Stimulated activated CD8-positive, alpha-beta memory T cell treated with anti-CD3 and anti-CD28 coated beads, Interleukin-12 subunit alpha, Interleukin-12 subunit beta, amount 100 ng/mL, for 4 hours (primary cell): ENCODE measurements around the gene ATRIP.
"Not testable (repeated sequence)": the region's sequence is repeated elsewhere in the genome, so short reads cannot be mapped to it uniquely, and the experiment has no call there.

Experiments
- DNase-seq: peaks from one replicate; pipeline ENCODE4 v3.0.0-alpha.2; 2020; ENCODE audit warnings: low read depth

The ATRIP gene

GRCh38 chr3:48446425-48447193, at the start of gene ATRIP:
Gene ATRIP, plus strand, starts transcription at chr3:48446737. Its CDS starts 109 bp downstream, at chr3:48446846.
- DNase-seq, result peak; percentile 81

- DNase-seq, result no peak
Observed at GRCh38 chr3:48397767-48398681, 48.5 kb upstream of the ATRIP start.

DNA sequence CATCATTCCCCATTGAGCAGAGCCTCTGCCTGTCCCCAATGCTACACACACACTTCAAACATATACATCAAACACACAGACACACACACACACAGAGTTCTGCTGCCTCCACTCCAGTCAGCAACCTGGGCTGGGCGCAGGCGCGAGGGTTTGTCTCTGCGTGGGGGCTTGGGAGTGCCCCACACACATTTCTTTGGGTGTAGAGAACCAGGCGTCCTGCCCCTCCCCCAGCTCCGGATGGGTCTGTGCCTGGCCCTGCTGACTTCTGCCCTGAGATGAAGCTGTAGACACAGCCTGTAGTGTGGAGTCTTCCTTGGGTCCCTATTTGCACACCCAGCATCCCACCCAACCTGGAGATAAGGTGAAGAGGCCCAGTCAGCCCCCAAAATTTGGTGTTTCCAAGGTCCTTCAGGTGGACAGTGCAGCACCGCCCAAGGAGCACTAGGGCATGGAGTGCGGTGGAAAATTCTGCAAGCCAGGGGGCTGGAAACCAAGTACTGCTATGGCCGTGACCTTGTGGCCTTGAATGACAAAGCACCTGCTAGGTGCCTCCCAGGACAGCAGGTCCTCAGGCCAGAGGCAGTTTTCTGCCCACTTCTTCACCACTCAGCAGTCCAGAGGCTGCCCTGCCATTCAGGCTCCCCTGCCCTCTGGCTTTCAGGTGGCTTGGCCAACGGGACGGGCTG, 47.7 kb upstream of the ATRIP start:
- DNase-seq, result no peak

DNA sequence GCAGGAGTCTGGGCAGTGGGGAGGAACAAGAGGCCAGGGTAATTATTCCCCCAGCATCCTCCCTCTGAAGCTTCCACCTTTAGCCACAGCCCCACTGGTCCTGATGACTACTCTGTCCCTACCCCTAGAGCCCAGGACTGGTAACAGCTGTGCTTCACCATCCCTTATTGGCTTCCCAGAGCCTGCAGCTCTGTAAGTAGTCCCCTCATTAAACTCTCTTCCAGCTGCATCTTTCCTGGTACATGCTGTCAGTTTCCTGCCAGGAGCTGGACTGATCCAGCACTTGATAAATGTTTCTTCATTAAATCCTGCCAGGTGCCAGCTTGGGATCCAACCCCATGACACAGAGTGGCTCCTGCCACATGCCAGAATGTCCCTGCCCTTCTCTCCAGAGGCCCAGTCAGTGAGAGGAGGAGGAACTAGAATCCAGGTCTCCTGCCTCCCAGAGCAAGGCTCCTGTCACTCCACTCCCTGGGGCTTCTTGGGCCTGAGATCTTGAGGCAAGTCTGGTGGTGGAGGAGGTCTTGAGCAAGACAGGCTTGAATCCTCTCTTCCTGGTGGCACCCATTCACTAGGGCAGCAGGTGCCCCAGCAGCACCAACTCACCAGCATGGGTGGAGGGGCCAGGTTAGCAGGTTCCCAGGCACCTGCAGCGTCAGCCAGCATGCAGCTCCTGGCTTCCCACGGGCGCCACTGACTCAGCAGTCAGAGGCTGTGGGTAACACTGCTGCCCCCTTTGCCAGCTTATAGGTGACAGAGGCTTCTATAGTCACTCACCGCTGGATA, 47.0 kb upstream of the ATRIP start:
- DNase-seq, result no peak

DNA sequence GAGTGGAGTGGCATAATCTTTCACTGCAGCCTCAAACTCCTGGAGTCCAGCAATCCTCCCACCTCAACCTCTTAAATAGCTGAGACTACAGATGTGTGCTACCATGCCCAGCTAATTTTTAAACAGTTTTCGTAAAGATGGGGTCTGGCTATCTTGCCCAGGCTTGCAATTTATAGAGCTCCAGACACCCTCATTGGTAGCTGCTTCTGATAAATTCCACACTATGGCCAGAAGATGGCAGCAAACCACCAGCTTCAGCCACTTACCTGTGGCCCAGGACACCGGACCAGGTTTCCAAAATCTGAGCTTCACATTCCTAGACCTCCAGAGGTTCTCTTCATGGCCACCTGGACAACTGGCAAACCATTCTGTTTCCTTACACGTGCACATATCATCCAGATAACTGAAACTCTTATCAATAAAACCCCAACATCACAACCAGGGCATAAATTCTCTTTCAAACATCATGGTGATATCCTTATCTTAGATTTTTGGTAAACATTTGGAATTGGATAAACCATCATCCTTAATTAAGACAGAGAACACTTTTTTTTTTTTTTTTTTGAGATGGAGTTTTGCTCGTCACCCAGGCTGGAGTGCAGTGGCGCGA, 45.6 kb upstream of the ATRIP start:
- peak; percentile 15 for DNase-seq

DNA sequence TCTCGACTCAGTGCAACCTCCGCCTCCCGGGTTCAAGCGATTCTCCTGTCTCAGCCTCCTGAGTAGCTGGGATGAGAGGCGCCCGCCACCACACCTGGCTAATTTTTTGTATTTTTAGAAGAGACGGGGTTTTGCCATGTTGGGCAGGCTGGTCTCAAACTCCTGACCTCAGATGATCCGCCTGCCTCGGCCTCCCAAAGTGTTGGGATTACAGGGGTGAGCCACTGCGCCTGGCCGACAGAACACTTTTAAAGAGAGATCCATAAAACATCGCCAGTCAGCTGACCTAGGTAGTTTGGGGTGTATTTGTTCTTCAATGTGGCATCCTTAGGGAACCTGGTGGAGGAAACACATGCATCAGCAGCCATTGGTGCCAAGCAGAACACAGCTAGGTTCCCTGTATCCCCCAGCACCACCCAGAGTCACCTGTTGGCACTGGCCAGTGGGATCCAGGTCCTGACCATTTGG, 45.1 kb upstream of the ATRIP start:
- not testable (repeated sequence) for DNase-seq

- DNase-seq, result no peak
Observed at GRCh38 chr3:48402281-48402732, 44.2 kb upstream of the ATRIP start.

DNA sequence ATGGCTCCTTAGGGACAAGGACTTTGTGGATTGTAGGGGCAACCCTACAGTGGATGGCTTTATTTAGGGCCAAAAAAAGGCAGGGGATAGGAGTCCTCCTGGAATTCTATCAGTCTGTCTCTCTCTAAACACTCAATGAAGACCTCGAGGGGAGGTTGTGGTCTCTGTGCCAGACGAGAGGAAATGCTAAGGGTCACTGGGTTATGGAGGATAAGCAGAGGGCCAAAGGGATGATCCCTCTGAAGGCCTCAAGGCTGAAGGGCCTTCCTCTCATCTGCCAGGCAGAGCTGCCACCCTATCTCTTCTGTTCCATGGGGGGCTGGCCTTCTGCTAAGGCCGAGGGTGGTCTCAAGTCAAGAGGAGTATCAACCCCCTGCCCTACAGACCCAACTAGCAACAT, 43.6 kb upstream of the ATRIP start:
- DNase-seq, result no peak

GRCh38 chr3:48403533-48404439, 42.8 kb upstream of the ATRIP start:
- no peak for DNase-seq

DNA sequence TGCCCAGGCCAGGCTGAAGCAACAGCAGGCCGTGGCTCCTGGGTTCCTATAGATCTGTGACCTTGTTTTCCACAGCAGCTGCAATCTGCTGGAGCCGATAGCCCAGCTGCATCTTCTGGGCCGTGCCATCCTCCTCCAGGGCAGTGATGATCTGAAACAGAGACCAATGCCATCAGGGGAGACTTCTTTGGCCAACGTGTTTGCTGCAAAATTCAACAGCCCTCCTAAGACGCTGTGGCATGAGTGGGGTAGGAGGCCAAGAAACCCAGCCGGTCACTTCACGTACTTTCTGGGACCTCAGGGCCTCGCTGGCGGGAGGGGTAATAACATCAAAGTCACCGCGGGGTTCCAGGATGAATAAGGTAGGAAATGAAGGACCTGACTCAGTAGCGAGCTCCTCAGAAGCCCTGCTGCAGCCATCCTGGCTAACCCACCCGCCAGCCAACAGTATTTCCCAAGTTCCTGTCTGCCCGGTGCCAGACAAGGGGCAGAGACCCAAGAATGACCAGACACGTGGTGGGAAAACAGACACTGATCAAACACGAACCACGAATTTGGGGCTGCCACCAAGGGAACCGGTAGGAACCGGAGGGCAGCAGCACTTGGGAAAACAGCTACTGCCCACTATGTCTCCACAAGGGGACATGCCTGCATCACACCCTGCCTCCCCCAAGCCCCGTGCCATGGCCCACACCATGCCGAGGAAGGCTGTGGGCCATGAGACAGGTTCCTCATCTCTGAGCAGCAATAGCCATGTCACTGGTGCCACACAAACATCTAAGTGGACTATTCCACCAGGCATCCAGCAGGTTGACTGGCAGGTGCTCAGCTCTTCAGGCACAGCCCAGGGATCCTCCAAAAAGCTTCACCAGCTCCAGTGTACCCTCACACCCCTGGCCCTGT, 41.8 kb upstream of the ATRIP start:
- no peak for DNase-seq

- no peak for DNase-seq
Observed at GRCh38 chr3:48405343-48405881, 41.1 kb upstream of the ATRIP start.

DNA sequence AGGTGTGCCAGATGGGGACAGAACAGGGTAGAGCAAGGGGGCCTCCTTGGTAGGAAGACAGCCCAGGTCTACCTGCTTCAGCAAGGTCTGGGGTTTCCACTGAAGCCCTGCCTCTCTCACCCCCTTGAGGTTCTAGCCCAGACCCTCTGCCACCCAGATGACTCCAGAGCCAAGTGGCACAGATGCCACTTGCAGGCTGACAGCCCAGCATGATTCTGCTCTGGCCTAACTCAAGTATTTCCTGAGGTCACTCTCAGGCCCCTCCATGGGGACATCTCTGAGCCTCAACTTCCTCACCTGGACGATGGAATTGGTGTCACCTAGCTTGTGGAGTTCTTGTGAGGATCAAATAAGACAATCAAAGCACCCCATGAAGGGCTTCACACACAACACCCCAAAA, 40.6 kb upstream of the ATRIP start:
- DNase-seq, result no peak

GRCh38 chr3:48406443-48407431, 39.8 kb upstream of the ATRIP start:
- DNase-seq, result no peak

GRCh38 chr3:48407542-48408099, 38.9 kb upstream of the ATRIP start:
- DNase-seq, result no peak

- DNase-seq, result no peak
Observed at GRCh38 chr3:48408823-48409281, 37.7 kb upstream of the ATRIP start.

DNA sequence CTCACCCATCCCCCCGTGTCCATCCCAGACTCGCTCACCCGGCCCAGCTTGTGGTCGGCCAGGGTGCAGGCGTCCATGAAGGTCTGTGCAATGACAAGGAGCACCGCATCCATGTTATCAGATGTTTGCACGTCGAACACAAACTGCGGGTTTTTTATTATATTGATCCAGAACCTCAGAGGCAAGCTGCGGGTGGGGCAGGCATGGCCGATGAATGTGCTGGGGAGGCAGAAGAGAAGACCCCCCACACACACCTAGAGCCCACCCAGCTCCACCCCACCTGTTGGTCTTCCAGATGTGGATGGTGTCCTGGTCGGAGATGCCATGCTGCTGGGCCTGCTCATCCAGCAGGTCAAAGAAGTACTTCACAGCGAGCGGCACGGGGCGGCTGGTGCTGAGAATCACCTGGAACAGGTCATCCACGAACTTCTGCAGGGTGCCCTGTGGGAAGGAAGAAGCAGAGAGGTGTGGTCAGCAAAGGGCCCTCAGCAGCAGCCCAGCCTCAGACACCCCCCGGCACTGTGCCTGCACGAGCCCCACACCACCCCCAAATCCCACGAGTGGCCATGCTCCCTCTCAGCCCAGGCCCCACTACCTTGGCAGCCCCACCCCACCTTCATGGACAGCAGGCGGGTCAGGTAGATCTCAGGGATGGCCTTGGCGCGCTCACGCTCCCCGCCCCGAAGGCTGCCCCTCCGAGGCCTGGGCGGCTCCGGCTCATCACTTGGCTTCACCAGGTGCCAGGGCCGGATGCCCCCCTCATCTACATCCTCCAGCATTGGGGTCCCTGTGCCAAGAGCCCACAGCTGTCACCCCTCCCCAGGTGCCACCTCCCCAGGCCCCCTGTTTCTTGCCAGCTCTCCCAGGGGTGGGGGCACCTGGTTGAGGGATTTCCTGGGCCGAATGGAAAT, 37.0 kb upstream of the ATRIP start:
- no peak for DNase-seq
